ENCODE data around the gene TCF7L2.

DNA sequence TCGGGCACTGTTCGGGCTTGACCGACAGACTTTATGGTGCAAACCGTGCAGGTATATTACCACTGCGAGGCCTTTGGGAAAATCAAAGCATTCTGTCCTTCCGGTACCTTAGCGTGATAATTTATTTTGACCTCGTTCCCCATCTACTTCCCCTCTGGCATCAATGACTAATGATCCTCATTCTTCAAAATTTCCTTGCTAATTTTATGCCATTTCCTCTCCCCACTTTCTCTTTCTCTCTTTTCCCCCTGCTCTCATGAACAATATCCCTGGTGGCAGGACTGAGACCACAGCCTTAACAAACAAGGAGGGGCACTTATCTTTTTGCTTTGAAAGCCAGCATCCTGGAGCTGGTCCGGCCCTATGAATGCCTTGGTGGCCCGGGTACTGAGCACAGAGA lies 210.6 kb downstream of the TCF7L2 start:
- TF ChIP-seq, protein P1, sequence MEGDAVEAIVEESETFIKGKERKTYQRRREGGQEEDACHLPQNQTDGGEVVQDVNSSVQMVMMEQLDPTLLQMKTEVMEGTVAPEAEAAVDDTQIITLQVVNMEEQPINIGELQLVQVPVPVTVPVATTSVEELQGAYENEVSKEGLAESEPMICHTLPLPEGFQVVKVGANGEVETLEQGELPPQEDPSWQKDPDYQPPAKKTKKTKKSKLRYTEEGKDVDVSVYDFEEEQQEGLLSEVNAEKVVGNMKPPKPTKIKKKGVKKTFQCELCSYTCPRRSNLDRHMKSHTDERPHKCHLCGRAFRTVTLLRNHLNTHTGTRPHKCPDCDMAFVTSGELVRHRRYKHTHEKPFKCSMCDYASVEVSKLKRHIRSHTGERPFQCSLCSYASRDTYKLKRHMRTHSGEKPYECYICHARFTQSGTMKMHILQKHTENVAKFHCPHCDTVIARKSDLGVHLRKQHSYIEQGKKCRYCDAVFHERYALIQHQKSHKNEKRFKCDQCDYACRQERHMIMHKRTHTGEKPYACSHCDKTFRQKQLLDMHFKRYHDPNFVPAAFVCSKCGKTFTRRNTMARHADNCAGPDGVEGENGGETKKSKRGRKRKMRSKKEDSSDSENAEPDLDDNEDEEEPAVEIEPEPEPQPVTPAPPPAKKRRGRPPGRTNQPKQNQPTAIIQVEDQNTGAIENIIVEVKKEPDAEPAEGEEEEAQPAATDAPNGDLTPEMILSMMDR (conservative IDR thresholded peaks at IDR 0.05) = no peak
- no peak for TF ChIP-seq EZH2 (IDR thresholded peaks at IDR 0.05; ENCODE audit: low read depth)
